HUDEP-2 (cell line): Measurements from ENCODE around the gene IRF5.
"Not testable (repeated sequence)": the region's sequence is repeated elsewhere in the genome, so short reads cannot be mapped to it uniquely, and the experiment has no call there.

Source experiments
- DNase-seq, 76 experiments: peaks; one replicate each; lab custom pipeline; 2025; ENCODE audit not compliant: unreplicated experiment in 76 of 76; lab: John Stamatoyannopoulos, UW

The IRF5 gene

GRCh38 chr7:128937271-128937646, 468 bp upstream of the IRF5 start:
- no peak for DNase-seq

- DNase-seq: no peak
Observed at GRCh38 chr7:128938544-128939074, 882 bp downstream of the IRF5 start.

GRCh38 chr7:128939075-128939860, 1.5 kb downstream of the IRF5 start:
- DNase-seq: no peak

DNA sequence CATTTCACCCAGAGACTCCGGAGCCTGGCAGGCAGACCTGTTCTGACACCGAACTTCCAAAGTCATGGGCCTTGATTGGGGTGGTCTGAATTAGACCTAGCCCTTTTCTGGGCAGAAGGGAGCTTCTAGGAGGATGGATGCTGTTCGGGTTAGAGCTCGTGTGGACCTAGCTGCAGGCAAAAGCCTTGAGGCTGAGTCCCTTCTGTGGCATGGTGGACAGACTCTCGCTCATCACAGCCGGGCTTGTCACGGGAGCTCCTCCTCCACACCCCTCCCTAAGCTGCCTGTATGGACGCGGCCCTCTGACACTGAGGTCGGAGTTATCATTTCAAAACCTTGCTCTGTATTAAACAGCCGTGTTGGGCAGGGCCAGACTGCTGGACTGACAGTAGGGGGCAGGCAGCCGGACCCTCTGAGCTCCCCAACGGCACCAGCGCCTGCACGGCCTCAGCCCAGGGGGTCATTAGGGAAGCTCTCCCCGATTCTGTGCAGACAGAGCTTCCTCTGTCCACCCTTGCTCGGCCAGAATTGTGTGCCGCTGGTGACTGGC, 2.2 kb downstream of the IRF5 start:
- DNase-seq: peak in 2 of 76 experiments; percentile 11 to 12

- DNase-seq: peak in 12 of 76 experiments; percentile 3 to 55 (median 10)
Observed at GRCh38 chr7:128940494-128941322, 3.0 kb downstream of the IRF5 start.

DNA sequence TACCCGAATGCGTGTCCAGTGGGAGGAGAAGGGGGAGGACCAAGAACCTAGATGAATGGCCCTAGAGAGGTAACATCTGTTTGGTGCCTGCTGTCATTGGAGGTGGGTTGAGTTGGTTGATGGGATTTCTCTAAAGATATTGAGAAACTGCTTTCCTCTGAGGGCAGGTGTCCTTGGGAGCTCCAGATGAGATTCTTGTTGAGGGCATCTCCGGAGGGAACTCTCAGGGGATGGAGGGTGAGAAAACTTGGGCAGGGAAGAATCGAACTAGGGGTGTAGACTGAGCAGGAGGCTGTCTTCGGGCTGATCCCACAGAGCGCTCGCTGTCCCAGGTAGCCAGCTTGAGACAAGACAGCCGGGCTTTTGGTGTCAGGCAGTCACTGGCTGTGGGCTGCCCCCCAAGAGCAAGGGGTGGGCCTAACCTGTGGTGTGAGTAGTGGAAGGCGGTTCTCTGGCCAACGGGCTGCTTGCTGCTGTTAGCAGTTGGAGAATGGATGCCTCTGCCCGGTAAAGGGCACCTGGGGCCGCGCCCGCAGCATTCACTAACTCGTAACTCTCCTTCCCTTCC, 3.7 kb downstream of the IRF5 start:
- DNase-seq: no peak

GRCh38 chr7:128941946-128942526, 4.3 kb downstream of the IRF5 start:
- no peak for DNase-seq

DNA sequence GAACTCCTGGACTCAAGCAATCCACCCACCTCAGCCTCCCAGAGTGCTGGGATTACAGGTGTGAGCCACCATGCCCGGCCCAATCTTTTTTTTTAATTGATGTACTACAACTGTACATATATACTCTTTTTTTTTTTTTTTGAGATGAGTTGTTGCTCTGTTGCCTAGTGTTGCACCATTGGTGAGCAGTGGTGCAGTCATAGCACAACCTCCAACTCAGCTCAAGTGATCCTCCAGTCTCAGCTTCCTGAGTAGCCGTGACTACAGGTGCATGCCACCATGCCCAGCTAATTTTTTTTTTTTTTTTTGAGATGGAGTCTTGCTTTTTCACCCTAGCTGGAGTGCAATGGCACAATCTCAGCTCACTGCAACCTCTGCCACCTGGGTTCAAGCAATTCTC, 5.5 kb downstream of the IRF5 start:
- not testable (repeated sequence) for DNase-seq

GRCh38 chr7:128944487-128945236, 6.9 kb downstream of the IRF5 start:
- DNase-seq: no peak

- no peak for DNase-seq
Observed at GRCh38 chr7:128945668-128946366, 8.1 kb downstream of the IRF5 start.

DNA sequence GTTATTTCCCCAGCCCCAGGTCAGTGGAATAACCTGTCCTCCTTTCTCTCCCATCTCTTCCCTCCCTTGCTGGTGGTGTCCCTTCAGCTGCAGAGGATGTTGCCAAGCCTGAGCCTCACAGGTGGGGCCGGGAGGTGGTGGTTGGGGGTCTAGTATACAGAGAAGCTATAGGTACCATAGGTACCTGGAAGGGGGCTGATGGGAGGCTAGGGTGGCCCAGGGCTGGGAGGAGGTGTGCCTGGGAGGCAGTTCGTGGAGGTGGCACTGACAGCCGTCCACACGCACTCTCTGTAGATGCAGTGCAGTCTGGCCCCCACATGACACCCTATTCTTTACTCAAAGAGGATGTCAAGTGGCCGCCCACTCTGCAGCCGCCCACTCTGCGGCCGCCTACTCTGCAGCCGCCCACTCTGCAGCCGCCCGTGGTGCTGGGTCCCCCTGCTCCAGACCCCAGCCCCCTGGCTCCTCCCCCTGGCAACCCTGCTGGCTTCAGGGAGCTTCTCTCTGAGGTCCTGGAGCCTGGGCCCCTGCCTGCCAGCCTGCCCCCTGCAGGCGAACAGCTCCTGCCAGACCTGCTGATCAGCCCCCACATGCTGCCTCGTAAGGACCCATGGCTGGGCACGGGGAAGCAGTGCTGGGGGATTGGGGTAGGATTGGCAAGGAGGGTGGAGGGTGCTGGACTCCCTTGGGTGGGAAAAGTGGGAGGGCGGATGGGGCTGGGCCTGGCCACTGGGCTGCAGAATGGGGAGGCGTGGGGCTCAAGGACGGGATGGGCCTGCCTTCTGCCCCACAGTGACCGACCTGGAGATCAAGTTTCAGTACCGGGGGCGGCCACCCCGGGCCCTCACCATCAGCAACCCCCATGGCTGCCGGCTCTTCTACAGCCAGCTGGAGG, 9.5 kb downstream of the IRF5 start:
- peak in 3 of 76 experiments; percentile 13 to 19 (median 18) for DNase-seq

DNA sequence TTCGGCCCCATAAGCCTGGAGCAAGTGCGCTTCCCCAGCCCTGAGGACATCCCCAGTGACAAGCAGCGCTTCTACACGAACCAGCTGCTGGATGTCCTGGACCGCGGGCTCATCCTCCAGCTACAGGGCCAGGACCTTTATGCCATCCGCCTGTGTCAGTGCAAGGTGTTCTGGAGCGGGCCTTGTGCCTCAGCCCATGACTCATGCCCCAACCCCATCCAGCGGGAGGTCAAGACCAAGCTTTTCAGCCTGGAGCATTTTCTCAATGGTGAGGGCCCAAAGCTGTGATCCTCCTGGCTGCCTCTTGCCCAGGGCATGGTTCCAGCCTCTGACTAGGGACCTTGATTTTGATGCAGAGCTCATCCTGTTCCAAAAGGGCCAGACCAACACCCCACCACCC, 10.1 kb downstream of the IRF5 start:
- no peak for DNase-seq

DNA sequence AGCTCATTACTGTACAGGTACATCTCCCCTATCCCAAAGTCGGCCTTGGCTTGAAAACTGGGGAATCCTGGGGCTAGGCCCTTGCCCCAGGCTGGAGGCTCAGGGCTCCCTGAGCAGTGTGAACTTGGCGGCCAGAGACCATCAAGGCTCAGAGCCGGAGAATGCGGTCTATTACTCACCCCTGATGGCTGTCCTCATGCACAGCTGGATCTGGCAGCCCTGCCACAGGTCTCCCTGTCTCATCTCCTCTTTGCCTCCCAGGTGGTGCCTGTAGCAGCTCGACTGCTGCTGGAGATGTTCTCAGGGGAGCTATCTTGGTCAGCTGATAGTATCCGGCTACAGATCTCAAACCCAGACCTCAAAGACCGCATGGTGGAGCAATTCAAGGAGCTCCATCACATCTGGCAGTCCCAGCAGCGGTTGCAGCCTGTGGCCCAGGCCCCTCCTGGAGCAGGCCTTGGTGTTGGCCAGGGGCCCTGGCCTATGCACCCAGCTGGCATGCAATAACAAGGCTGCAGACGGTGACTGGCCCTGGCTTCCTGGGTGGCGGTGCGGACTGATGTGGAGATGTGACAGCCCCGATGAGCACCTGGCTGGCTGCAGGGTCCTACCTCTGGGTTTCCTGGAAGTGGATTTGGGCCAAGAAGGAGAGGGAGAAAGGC, 10.7 kb downstream of the IRF5 start:
- DNase-seq: no peak

- no peak for DNase-seq
Observed at GRCh38 chr7:128948976-128949760, 11.4 kb downstream of the IRF5 start.

DNA sequence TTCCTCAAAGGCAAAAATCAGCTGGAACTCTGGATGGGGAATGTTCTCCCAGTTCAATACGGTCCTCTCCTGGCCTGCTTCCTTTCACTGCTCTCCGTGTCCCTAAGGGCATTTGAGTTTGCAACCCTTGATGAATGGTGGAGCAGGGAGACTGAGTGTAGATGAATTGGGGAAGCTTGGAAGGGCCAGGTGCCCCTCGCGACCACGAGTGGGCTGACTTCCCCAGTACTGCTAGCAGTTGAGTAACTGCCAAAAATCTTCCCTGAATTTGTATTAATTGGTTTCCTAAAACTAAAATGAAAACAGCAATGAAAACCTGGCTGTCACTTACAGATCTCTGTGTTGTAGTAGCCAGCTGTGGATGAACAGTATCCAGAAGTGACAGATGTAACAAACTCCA, 13.6 kb downstream of the IRF5 start:
- DNase-seq: no peak

DNA sequence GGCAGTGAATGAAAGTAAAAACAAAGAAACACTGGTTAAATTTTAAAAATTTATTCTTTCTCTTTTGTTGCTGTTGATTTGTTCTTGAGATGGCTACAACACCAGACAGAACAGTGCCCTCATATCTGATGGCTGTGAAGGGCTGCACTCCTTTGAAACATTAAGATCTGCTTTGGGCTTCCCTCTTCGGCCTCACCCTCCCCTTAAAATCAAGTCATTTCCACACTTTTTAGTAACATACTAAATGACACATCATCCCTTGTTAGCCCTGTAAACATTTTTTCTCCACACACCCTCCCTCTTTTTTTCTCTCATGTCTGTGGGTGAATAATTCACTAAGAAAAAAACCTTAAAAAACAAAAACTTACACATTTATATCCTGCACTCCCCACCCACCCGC, 16.4 kb downstream of the IRF5 start:
- no peak for DNase-seq
